HFF-Myc (cell line): ENCODE measurements around the gene GOLGA6D.
"Not testable (repeated sequence)": the region's sequence is repeated elsewhere in the genome, so short reads cannot be mapped to it uniquely, and the experiment has no call there.

Experiments
- DNase-seq: peaks from one replicate; pipeline ENCODE4 v3.0.0-alpha.2; 2011; ENCODE audit warnings: low read depth; ENCODE audit errors: extremely low read depth
- H3K4me3 ChIP-seq: replicated peaks from 2 replicates; pipeline ENCODE4 v1.5.1; 2011; ENCODE audit warnings: low read depth, mild to moderate bottlenecking, control low read depth, low read length
- CTCF ChIP-seq: IDR thresholded peaks from 2 replicates; pipeline ENCODE4 v1.5.1; 2012; ENCODE audit warnings: mild to moderate bottlenecking, low read depth, low read length, control low read depth; ENCODE audit errors: missing control alignments

The GOLGA6D gene

GRCh38 chr15:75298541-75299310, 16.1 kb downstream of the GOLGA6D start:
- DNase-seq, H3K4me3 ChIP-seq: not testable (repeated sequence)

- not testable (repeated sequence) for H3K4me3 ChIP-seq, DNase-seq
- TF ChIP-seq CTCF, result peak; percentile 38
Measured at GRCh38 chr15:75299311-75299688, 16.7 kb downstream of the GOLGA6D start.

GRCh38 chr15:75300026-75300425, 17.4 kb downstream of the GOLGA6D start:
- not testable (repeated sequence) for H3K4me3 ChIP-seq, DNase-seq

- no peak overlapping the region for H3K4me3 ChIP-seq
- no peak for TF ChIP-seq CTCF
- no peak for DNase-seq
Measured at GRCh38 chr15:75302318-75302717, 19.7 kb downstream of the GOLGA6D start.

- H3K4me3 ChIP-seq, DNase-seq: not testable (repeated sequence)
Measured at GRCh38 chr15:75302753-75303152, 20.1 kb downstream of the GOLGA6D start.

- no peak overlapping the region for H3K4me3 ChIP-seq
- no peak for TF ChIP-seq CTCF
- no peak for DNase-seq
Measured at GRCh38 chr15:75306188-75306587, 23.6 kb downstream of the GOLGA6D start.

- TF ChIP-seq CTCF, result peak; percentile 65
- peak; percentile 12 for DNase-seq
- no peak overlapping the region for H3K4me3 ChIP-seq
Measured at GRCh38 chr15:75307778-75308390, 25.2 kb downstream of the GOLGA6D start.

- no peak overlapping the region for H3K4me3 ChIP-seq
- DNase-seq, result no peak
- no peak for TF ChIP-seq CTCF
Measured at GRCh38 chr15:75309711-75310110, 27.1 kb downstream of the GOLGA6D start.

GRCh38 chr15:75312548-75312947, 29.9 kb downstream of the GOLGA6D start:
- not testable (repeated sequence) for DNase-seq

More at GRCh38 chr15:75312548-75312947, 29.9 kb downstream of the GOLGA6D start:
- not testable (repeated sequence) for H3K4me3 ChIP-seq
